Measurements from ENCODE around the gene SLC9A5.

- TF ChIP-seq YY1 (IDR thresholded peaks at IDR 0.05; ENCODE audit: insufficient read depth, insufficient read length), result no peak
- no peak for TF ChIP-seq ZNF274 (IDR thresholded peaks at IDR 0.05; ENCODE audit: low read depth, low read length)
Measured at GRCh38 chr16:67275321-67275720, 26.5 kb downstream of the SLC9A5 start.
